Measurements from ENCODE around the gene RNF138. TPM values are rescaled to one million over a fixed set of nuclear protein-coding genes. Genes with fewer than 3 reads are reported as not detected.

Gene RNF138
- polyA plus RNA-seq, 1 donor (not counting 4 experiments of a cell fraction or from before 2014, with no cell fraction given), result 18.0 TPM

- H3K27me3 ChIP-seq (ENCODE audit: control insufficient read depth, extremely low read depth, insufficient read depth, low read length), result no peaks in the 10 kb centered on the region
- no peaks in the 10 kb centered on the region for H3K9me1 ChIP-seq (ENCODE audit: control insufficient read depth, extremely low read depth, insufficient read depth, low read length)
- no peak for DNase-seq (ENCODE audit: low read depth, low spot score)
- FAIRE-seq, result no peak
- H3K4me3 ChIP-seq (ENCODE audit: control insufficient read depth in 2 of 3, extremely low read depth in 1 of 3, insufficient read depth in 2 of 3, low read depth in 1 of 3, low read length in 3 of 3), result no peak overlapping the region
- no peaks in the 10 kb centered on the region for H3K36me3 ChIP-seq (ENCODE audit: control insufficient read depth in 2 of 2, extremely low read depth in 1 of 2, insufficient read depth in 2 of 2, low read length in 2 of 2)
- dilution Hi-C loops (cut with MboI; ENCODE audit: extremely low pct_ligation_motif_present, low sequenced_read_pairs), result no loop called here
- no peaks in the 10 kb centered on the region for H3K79me2 ChIP-seq (ENCODE audit: control insufficient read depth, insufficient read depth, low read length)
- H3K9me3 ChIP-seq (ENCODE audit: control insufficient read depth, low read depth, low read length), result no peaks in the 10 kb centered on the region
- no peak overlapping the region for H2AFZ ChIP-seq (ENCODE audit: control insufficient read depth, low read length)
- TF ChIP-seq CTCF (optimal IDR thresholded peaks at IDR 0.05 in 1 of 3, IDR thresholded peaks at IDR 0.05 in 1 of 3, conservative IDR thresholded peaks at IDR 0.05 in 1 of 3; ENCODE audit: extremely low read depth in 1 of 3, insufficient read depth in 2 of 3, low read length in 3 of 3), result no peak
- TF ChIP-seq EZH2 (IDR thresholded peaks at IDR 0.05; ENCODE audit: low read length), result no peak
- no peak overlapping the region for H3K27ac ChIP-seq (ENCODE audit: control insufficient read depth, insufficient read depth, low read length)
- H3K4me1 ChIP-seq (ENCODE audit: control insufficient read depth, extremely low read depth, insufficient read depth, low read length), result no peaks in the 10 kb centered on the region
- no peak overlapping the region for H3K4me2 ChIP-seq (ENCODE audit: control insufficient read depth, extremely low read depth, insufficient read depth, low read depth, low read length)
- H3K9ac ChIP-seq (ENCODE audit: control insufficient read depth, extremely low read depth, insufficient read depth, low read length), result no peak overlapping the region
- H4K20me1 ChIP-seq (ENCODE audit: control insufficient read depth, extremely low read depth, insufficient read depth, low read length), result no peaks in the 10 kb centered on the region
Observed at GRCh38 chr18:32060026-32060425, 31.6 kb upstream of the RNF138 start.

GRCh38 chr18:32067375-32068167 is 24.1 kb upstream of the RNF138 start:
- dilution Hi-C loops (cut with MboI; ENCODE audit: extremely low pct_ligation_motif_present, low sequenced_read_pairs), result no loop called here
- TF ChIP-seq EZH2 (IDR thresholded peaks at IDR 0.05; ENCODE audit: low read length) (no peak), CTCF (optimal IDR thresholded peaks at IDR 0.05 in 1 of 3, IDR thresholded peaks at IDR 0.05 in 1 of 3, conservative IDR thresholded peaks at IDR 0.05 in 1 of 3; ENCODE audit: extremely low read depth in 1 of 3, insufficient read depth in 2 of 3, low read length in 3 of 3) (no peak)
- Histone ChIP-seq H3K9ac (ENCODE audit: control insufficient read depth, extremely low read depth, insufficient read depth, low read length) (no peak overlapping the region), H3K36me3 (ENCODE audit: control insufficient read depth in 2 of 2, extremely low read depth in 1 of 2, insufficient read depth in 2 of 2, low read length in 2 of 2) (peaks cover 0 to 1% of the 10 kb centered on the region in 2 experiments), H3K4me1 (ENCODE audit: control insufficient read depth, extremely low read depth, insufficient read depth, low read length) (no peaks in the 10 kb centered on the region), H4K20me1 (ENCODE audit: control insufficient read depth, extremely low read depth, insufficient read depth, low read length) (no peaks in the 10 kb centered on the region), H2AFZ (ENCODE audit: control insufficient read depth, low read length) (no peak overlapping the region), H3K4me2 (ENCODE audit: control insufficient read depth, extremely low read depth, insufficient read depth, low read depth, low read length) (no peak overlapping the region), H3K4me3 (ENCODE audit: control insufficient read depth in 2 of 3, extremely low read depth in 1 of 3, insufficient read depth in 2 of 3, low read depth in 1 of 3, low read length in 3 of 3) (no peak overlapping the region), H3K79me2 (ENCODE audit: control insufficient read depth, insufficient read depth, low read length) (no peaks in the 10 kb centered on the region), H3K27me3 (ENCODE audit: control insufficient read depth, extremely low read depth, insufficient read depth, low read length) (no peaks in the 10 kb centered on the region), H3K9me1 (ENCODE audit: control insufficient read depth, extremely low read depth, insufficient read depth, low read length) (no peaks in the 10 kb centered on the region), H3K27ac (ENCODE audit: control insufficient read depth, insufficient read depth, low read length) (no peak overlapping the region), H3K9me3 (ENCODE audit: control insufficient read depth, low read depth, low read length) (no peaks in the 10 kb centered on the region)
- FAIRE-seq (no peak), DNase-seq (ENCODE audit: low read depth, low spot score) (no peak)
